ENCODE measurements around the gene DHRSX.
"Not testable (repeated sequence)": the region's sequence is repeated elsewhere in the genome, so short reads cannot be mapped to it uniquely, and the experiment has no call there.

DHRSX gene

GRCh38 chrX:2214138-2214823 is 286.5 kb downstream of the DHRSX start:
- not testable (repeated sequence) for DNase-seq (ENCODE audit: low read depth)

DNA sequence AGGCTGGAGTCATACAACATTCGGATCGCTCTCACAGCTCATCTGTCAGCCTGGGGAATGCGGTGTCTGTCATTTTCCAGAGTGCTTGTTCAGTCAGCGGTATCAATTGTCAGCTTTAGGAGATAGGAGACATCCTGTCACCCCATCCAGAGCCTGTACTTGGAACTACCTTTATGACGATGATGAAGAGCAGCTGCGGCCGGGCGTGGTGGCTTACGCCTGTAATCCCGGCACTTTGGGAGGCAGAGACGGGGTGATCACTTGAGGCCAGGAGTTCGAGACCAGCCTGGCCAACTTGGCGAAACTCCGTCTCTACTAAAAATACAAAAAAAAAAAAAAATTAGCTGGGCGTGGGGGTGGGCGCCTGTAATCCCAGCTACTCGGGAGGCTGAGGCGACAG is 289.1 kb downstream of the DHRSX start:
- not testable (repeated sequence) for DNase-seq (ENCODE audit: low read depth)

DNA sequence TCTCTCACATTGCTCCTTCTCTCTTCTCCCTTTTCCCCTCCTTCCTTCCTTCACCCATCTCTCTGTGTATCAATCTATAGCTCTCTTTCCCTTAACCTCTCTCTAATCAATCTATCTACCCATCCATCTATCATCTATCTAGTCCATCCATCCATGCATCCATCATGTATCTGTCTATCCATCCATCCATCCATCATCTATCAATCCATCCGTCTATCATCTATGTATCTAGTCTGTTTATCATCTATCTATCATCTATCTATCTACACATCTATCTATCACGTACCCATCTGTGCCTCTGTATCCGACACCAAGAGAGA is 307.5 kb downstream of the DHRSX start:
- DNase-seq (ENCODE audit: low read depth), result no peak

- DNase-seq (ENCODE audit: low read depth), result no peak
These were observed 308.0 kb downstream of the DHRSX start for GRCh38 chrX:2192584-2193272.

DNA sequence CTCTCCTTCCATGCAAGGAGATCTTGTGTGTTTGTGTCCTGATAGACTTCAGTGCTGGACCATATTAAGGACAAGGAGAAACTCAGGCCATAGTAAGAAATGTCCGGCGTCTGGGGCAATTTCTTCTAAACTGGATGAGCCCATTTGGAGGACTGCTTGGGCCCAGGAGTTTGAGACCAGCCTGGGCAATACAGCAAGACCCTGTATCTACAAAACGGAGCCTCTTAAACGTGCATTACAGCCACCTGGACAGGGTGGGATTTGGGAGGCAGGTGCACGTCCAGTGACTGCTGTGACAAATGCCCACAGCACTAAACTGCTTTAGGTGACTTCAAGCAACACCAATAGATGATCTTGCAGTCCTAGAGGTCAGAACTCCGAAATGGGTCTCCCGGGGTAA is 311.9 kb downstream of the DHRSX start:
- no peak for DNase-seq (ENCODE audit: low read depth)

DNA sequence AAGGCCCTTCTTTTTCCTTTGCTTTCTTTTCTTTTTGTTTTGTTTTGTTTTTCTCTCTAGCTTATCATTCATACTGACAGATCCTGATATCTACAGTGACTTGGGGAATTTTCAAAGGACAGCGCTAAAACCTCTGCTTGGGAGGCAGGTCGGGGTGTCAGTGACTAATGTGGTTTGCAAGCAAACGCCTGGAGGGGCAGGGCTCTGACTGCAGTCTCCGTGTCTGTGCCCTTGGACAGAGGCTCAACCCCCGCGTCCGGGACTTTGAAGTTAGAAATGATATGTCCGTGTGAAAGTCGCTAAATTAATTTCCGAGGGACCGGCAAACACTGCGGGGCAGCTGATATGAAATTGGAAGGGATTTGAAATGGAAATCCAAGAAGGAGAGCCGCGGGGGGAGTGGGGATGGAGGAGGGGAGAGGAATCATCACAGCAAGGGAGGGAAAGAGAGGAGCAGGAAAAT is 312.4 kb downstream of the DHRSX start:
- no peak for DNase-seq (ENCODE audit: low read depth)

DNA sequence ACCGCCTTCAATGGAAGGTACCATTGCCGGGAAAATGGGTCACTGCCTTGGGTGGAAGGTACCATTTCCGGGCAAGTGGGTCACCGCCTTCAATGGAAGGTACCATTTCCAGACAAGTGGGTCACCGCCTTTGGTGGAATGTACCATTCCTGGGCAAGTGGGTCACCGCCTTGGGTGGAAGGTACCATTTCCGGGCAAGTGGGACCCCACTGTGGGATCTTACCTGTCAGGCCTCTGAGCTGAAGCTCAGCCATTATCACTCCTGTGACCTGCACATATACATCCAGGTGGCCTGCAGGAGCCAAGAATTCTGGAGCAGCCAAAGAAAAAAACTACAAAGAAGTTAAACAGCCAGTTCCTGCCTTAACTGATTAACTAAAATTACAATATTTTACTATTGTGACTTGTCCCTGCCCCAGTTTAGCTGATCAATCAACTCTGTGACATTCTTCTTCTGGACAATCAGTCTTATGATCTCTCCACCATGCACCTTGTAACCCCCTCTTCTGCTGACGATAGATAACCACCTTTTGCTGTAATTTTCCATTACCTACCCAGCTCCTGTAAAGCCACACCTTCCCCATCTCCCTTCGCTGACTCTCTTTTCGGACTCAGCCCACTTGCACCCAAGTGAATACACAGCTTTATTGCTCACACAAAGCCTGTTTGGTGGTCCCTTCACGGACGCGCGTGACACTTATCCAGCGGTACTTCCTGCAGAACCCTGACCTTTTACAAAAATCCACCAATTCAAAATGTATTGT is 313.2 kb downstream of the DHRSX start:
- DNase-seq (ENCODE audit: low read depth), result no peak

GRCh38 chrX:2185341-2186082 is 315.3 kb downstream of the DHRSX start:
- DNase-seq (ENCODE audit: low read depth), result no peak

DNA sequence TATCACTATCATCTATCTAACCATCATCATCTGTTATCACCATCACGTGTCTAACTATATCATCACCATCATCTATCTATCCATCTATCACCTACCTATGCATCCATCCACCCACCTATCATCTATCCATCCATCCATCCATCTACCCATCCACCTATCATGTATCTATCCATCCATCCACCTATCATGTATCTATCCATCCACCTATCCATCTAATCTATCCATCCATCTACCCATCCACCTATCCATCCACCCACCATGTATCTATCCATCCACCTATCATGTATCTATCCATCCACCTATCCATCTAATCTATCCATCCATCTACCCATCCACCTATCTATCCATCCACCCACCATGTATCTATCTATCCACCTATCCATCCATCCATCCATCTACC is 316.7 kb downstream of the DHRSX start:
- DNase-seq (ENCODE audit: low read depth), result no peak

DNA sequence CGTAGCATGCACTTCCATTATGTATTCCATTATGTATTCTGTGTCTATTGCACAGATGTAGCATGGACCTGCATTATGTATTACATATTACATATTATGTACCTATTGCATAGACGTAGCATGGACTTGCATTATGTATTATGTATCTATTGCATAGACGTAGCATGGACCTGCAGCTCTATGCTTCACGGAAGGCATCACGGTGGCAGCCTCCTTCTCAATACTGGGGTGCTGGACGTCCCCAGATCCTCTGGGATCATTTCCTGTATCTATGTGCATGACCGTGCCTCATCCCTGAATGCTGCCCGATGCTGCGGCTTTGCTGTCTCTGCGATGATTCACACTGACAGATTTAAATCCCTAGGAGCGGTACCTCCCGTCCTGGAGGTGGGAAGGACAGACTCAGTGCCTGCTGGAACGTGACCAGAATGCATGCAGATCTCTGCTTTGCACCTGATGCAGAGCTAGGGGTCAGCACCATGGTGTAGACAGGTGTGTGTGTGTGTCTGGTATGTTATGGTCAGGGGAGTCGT is 317.5 kb downstream of the DHRSX start:
- no peak for DNase-seq (ENCODE audit: low read depth)

DNA sequence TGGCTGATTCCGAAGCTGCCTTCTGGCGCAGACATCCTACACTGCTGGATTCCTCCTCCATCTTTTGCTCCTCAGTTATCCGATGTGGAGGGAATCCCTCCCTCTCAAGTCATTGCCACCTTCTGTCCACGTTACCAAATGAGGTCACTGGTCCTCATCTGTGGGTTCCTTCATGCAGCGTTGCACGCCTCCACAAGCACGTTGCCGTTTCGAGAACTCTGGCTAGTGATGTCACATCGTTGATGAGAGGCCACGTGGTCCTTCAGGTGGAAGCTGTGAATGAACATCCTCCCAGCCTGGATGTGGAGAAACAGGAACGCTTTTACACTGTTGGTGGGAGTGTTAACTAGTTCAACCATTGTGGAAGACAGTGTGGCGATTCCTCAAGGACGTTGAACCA is 323.2 kb downstream of the DHRSX start:
- DNase-seq (ENCODE audit: low read depth), result no peak

GRCh38 chrX:2176733-2177132 is 324.0 kb downstream of the DHRSX start:
- DNase-seq (ENCODE audit: low read depth), result no peak

DNA sequence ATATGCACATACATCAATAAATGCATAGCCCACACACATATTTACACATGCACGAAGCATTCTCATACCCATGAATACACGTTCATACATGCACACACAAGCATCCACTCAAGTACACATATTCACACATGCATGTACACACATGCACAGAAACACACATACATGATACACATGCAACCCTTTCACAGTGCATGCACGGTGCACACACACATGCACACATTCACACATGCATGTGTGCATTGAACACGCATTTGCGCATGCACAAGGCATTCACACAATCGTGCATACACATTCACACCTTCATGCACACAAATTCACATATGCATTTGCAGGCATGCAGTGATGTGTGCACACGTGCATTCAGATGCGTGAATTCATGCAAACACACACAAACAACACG is 324.5 kb downstream of the DHRSX start:
- DNase-seq (ENCODE audit: low read depth), result no peak

GRCh38 chrX:2172359-2172758 is 328.4 kb downstream of the DHRSX start:
- no peak for DNase-seq (ENCODE audit: low read depth)

Measured in HS-27A (cell line).